ENCODE measurements around the gene ACOXL.
A peak's percentile ranks its signal among the peaks of the same experiment; 100 is the strongest.

Gene ACOXL

GRCh38 chr2:111140815-111141214, 408.4 kb downstream of the ACOXL start:
- intact Hi-C loops (cut with DNase I), result no loop called here
- no peak for DNase-seq

GRCh38 chr2:111142101-111142500, 409.7 kb downstream of the ACOXL start:
- DNase-seq, result no peak
- intact Hi-C loops (cut with DNase I), result no loop called here

GRCh38 chr2:111143107-111143842, 410.9 kb downstream of the ACOXL start:
- no peak for DNase-seq
- intact Hi-C loops (cut with DNase I), result no loop called here

GRCh38 chr2:111143843-111144198, 411.4 kb downstream of the ACOXL start:
- no peak for DNase-seq
- intact Hi-C loops (cut with DNase I), result no loop called here

- intact Hi-C loops (cut with DNase I), result no loop called here
These were observed 412.9 kb downstream of the ACOXL start for GRCh38 chr2:111145103-111145760.

GRCh38 chr2:111145951-111146350, 413.6 kb downstream of the ACOXL start:
- no peak for DNase-seq
- intact Hi-C loops (cut with DNase I), result no loop called here

More at GRCh38 chr2:111145103-111145760, 412.9 kb downstream of the ACOXL start:
- DNase-seq, result no peak

GRCh38 chr2:111148225-111148873, 416.0 kb downstream of the ACOXL start:
- no peak for DNase-seq
- intact Hi-C loops (cut with DNase I), result no loop called here

GRCh38 chr2:111148925-111149324, 416.6 kb downstream of the ACOXL start:
- no peak for DNase-seq
- intact Hi-C loops (cut with DNase I), result no loop called here

- intact Hi-C loops (cut with DNase I), result no loop called here
These were observed 417.6 kb downstream of the ACOXL start for GRCh38 chr2:111149882-111150455.

GRCh38 chr2:111154758-111155157, 422.4 kb downstream of the ACOXL start:
- intact Hi-C loops (cut with DNase I), result no loop called here
- no peak for DNase-seq

More at GRCh38 chr2:111149882-111150455, 417.6 kb downstream of the ACOXL start:
- no peak for DNase-seq

GRCh38 chr2:111155610-111156009, 423.2 kb downstream of the ACOXL start:
- intact Hi-C loops (cut with DNase I), result no loop called here
- peak in 6 of 42 donors; percentile 11 to 67 (median 26) for DNase-seq

- intact Hi-C loops (cut with DNase I), result no loop called here
These were observed 424.2 kb downstream of the ACOXL start for GRCh38 chr2:111156529-111156928.

GRCh38 chr2:111157071-111157661, 424.8 kb downstream of the ACOXL start:
- DNase-seq, result no peak
- intact Hi-C loops (cut with DNase I), result no loop called here

More at GRCh38 chr2:111156529-111156928, 424.2 kb downstream of the ACOXL start:
- no peak for DNase-seq

GRCh38 chr2:111157798-111158197, 425.4 kb downstream of the ACOXL start:
- no peak for DNase-seq
- intact Hi-C loops (cut with DNase I), result no loop called here

GRCh38 chr2:111159641-111160040, 427.3 kb downstream of the ACOXL start:
- DNase-seq, result no peak
- intact Hi-C loops (cut with DNase I), result loop anchor here (5.0 kb wide), 1 partner anchor 37 kb away; the partner anchor contains the start of gene BCL2L11

GRCh38 chr2:111160758-111161157, 428.4 kb downstream of the ACOXL start:
- no peak for DNase-seq
- intact Hi-C loops (cut with DNase I), result loop anchor here (5.0 kb wide), 1 partner anchor 38 kb away; the partner anchor contains the start of gene BCL2L11

GRCh38 chr2:111161971-111162370, 429.6 kb downstream of the ACOXL start:
- intact Hi-C loops (cut with DNase I), result loop anchor here (5.0 kb wide), 1 partner anchor 40 kb away; the partner anchor contains the start of gene BCL2L11
- DNase-seq, result peak; percentile 27 to 86 (median 70)

- intact Hi-C loops (cut with DNase I), result loop anchor here (5.0 kb wide), 1 partner anchor 41 kb away; the partner anchor contains the start of gene BCL2L11
These were observed 430.5 kb downstream of the ACOXL start for GRCh38 chr2:111162718-111163331.

GRCh38 chr2:111164078-111164477, 431.7 kb downstream of the ACOXL start:
- intact Hi-C loops (cut with DNase I), result loop anchor here (5.0 kb wide), 1 partner anchor 42 kb away; the partner anchor contains the start of gene BCL2L11
- DNase-seq, result no peak

More at GRCh38 chr2:111162718-111163331, 430.5 kb downstream of the ACOXL start:
- DNase-seq, result no peak
